ENCODE data around the gene OR2A42. TPM values are rescaled to one million over a fixed set of nuclear protein-coding genes. Genes with fewer than 3 reads are reported as not detected.
"Not testable (repeated sequence)": the region's sequence is repeated elsewhere in the genome, so short reads cannot be mapped to it uniquely, and the experiment has no call there.

OR2A42 gene
- total RNA-seq, 1 experiment from 2014 or later: not detected

GRCh38 chr7:144178380-144179164, 60.8 kb downstream of the OR2A42 start:
- H3K36me3 ChIP-seq (ENCODE audit: control insufficient read depth, insufficient read depth, low read length); POLR2A ChIA-PET; H3K27ac Mint-ChIP-seq (ENCODE audit: unreplicated experiment); H3K9me3 Mint-ChIP-seq (ENCODE audit: unreplicated experiment); H3K27me3 Mint-ChIP-seq (ENCODE audit: insufficient read depth, unreplicated experiment); H3K4me1 ChIP-seq; CTCF ChIA-PET; H3K4me3 Mint-ChIP-seq (ENCODE audit: unreplicated experiment); H3K4me3 ChIP-seq (ENCODE audit: low read depth, low read length); intact Hi-C loops (cut with micrococcal nuclease; ENCODE audit: unreplicated experiment); H3K9me3 ChIP-seq; H3K36me3 Mint-ChIP-seq (ENCODE audit: insufficient read depth, unreplicated experiment); BruUV-seq (replicated peaks); H3K27me3 ChIP-seq (replicated peaks; ENCODE audit: control insufficient read depth, insufficient read depth, low read length); H3K4me1 Mint-ChIP-seq (ENCODE audit: low read depth, unreplicated experiment): not testable (repeated sequence)
- TF ChIP-seq CTCF (IDR thresholded peaks at IDR 0.05; ENCODE audit: insufficient read depth in 1 of 2, low read depth in 1 of 2, low read length in 1 of 2, severe bottlenecking in 1 of 2, unreplicated experiment in 1 of 2): peak; percentile 33 to 51
- peak; percentile 43 to 45 for DNase-seq

Other genes starting within 250 kb of the OR2A42 start
- not detected in 2 replicates for gene OR6B1, start 239.3 kb downstream of the OR2A42 start, total RNA-seq (2022)
- gene OR2A5, start 190.7 kb downstream of the OR2A42 start, total RNA-seq (2022): not detected in 2 replicates
- gene OR2A25, start 169.8 kb downstream of the OR2A42 start, total RNA-seq (2022): not detected in 2 replicates
- not detected in 2 replicates for gene OR2A12, start 153.3 kb downstream of the OR2A42 start, total RNA-seq (2022)
- not detected in 2 replicates for gene OR2A2, start 130.0 kb downstream of the OR2A42 start, total RNA-seq (2022)
- gene OR2A14, start 116.4 kb downstream of the OR2A42 start, total RNA-seq (2022): not detected in 2 replicates
- gene CTAGE4, start 56.1 kb downstream of the OR2A42 start, total RNA-seq (2022): not detected in 2 replicates
- 15.7 and 20.5 TPM in 2 replicates for gene ARHGEF35, start 43.8 kb downstream of the OR2A42 start, total RNA-seq (2022)
- gene OR2A7, start 25.2 kb upstream of the OR2A42 start, total RNA-seq (2022): 1.3 and 2.0 TPM in 2 replicates
- gene CTAGE8, start 29.7 kb upstream of the OR2A42 start, total RNA-seq (2022): 5.7 and 6.3 TPM in 2 replicates
- not detected in 2 replicates for gene OR2A1, start 72.8 kb upstream of the OR2A42 start, total RNA-seq (2022)
- gene ARHGEF5, start 115.8 kb upstream of the OR2A42 start, total RNA-seq (2022): 21.4 and 26.4 TPM in 2 replicates
- gene NOBOX, start 164.1 kb upstream of the OR2A42 start, total RNA-seq (2022): not detected in 2 replicates